ENCODE measurements around the gene DESI2. TPM values are rescaled to one million over a fixed set of nuclear protein-coding genes. Genes with fewer than 3 reads are reported as not detected.

The DESI2 gene
- total and polyA plus RNA-seq, 2 experiments from 2014 or later, result 31.5 to 48.2 TPM

- H3K27me3 ChIP-seq, result no peaks in the 10 kb centered on the region
- no peak for TF ChIP-seq EZH2 (IDR thresholded peaks at IDR 0.05; ENCODE audit: borderline replicate concordance)
- no peak for TF ChIP-seq CTCF (IDR thresholded peaks at IDR 0.05; ENCODE audit: poor library complexity)
- TF ChIP-seq EZH2phosphoT487 (IDR thresholded peaks at IDR 0.05; ENCODE audit: low read depth, severe bottlenecking, unreplicated experiment), result no peak
- no peak overlapping the region for H3K27ac ChIP-seq
- H3K9me3 ChIP-seq (ENCODE audit: low read depth), result no peaks in the 10 kb centered on the region
- 90% methylated on average over 4 of the region's 4 CpGs for WGBS (ENCODE audit: low lambda C conversion rate, missing lambda C conversion rate)
- H4K20me1 ChIP-seq (ENCODE audit: insufficient read depth, poor library complexity, severe bottlenecking), result no peaks in the 10 kb centered on the region
- H3K79me2 ChIP-seq, result no peaks in the 10 kb centered on the region
- no peaks in the 10 kb centered on the region for H3K36me3 ChIP-seq (replicated peaks; ENCODE audit: insufficient read depth, low read depth)
- no peak overlapping the region for H3K4me3 ChIP-seq
- DNase-seq (ENCODE audit: low spot score), result no peak
- no peaks in the 10 kb centered on the region for H3K9me2 ChIP-seq (replicated peaks; ENCODE audit: insufficient read depth)
- H2AFZ ChIP-seq, result no peak overlapping the region
- no peaks in the 10 kb centered on the region for H3K4me1 ChIP-seq (ENCODE audit: insufficient read depth)
- H3K4me2 ChIP-seq, result no peak overlapping the region
These were observed 26.2 kb upstream of the DESI2 start for GRCh38 chr1:244626709-244627108.

- DNase-seq (ENCODE audit: low spot score), result peak; percentile 23
- Histone ChIP-seq H3K4me3 (no peak overlapping the region), H3K27me3 (no peaks in the 10 kb centered on the region), H3K4me2 (no peak overlapping the region), H3K4me1 (ENCODE audit: insufficient read depth) (no peaks in the 10 kb centered on the region), H3K79me2 (no peaks in the 10 kb centered on the region), H3K36me3 (replicated peaks; ENCODE audit: insufficient read depth, low read depth) (no peaks in the 10 kb centered on the region), H3K9me3 (ENCODE audit: low read depth) (no peaks in the 10 kb centered on the region), H3K9me2 (replicated peaks; ENCODE audit: insufficient read depth) (no peaks in the 10 kb centered on the region), H4K20me1 (ENCODE audit: insufficient read depth, poor library complexity, severe bottlenecking) (no peaks in the 10 kb centered on the region), H3K27ac (no peak overlapping the region), H2AFZ (no peak overlapping the region)
- TF ChIP-seq CTCF (IDR thresholded peaks at IDR 0.05; ENCODE audit: poor library complexity) (no peak), EZH2phosphoT487 (IDR thresholded peaks at IDR 0.05; ENCODE audit: low read depth, severe bottlenecking, unreplicated experiment) (no peak), EZH2 (IDR thresholded peaks at IDR 0.05; ENCODE audit: borderline replicate concordance) (no peak)
- 72% methylated on average over 5 of the region's 5 CpGs for WGBS (ENCODE audit: low lambda C conversion rate, missing lambda C conversion rate)
These were observed 24.1 kb upstream of the DESI2 start for GRCh38 chr1:244628789-244629188.

- Histone ChIP-seq H3K9me2 (replicated peaks; ENCODE audit: insufficient read depth) (no peaks in the 10 kb centered on the region), H3K79me2 (no peaks in the 10 kb centered on the region), H3K36me3 (replicated peaks; ENCODE audit: insufficient read depth, low read depth) (no peaks in the 10 kb centered on the region), H3K4me1 (ENCODE audit: insufficient read depth) (no peaks in the 10 kb centered on the region), H2AFZ (no peak overlapping the region), H3K9me3 (ENCODE audit: low read depth) (no peaks in the 10 kb centered on the region), H3K4me3 (no peak overlapping the region), H3K4me2 (no peak overlapping the region), H4K20me1 (ENCODE audit: insufficient read depth, poor library complexity, severe bottlenecking) (no peaks in the 10 kb centered on the region), H3K27me3 (no peaks in the 10 kb centered on the region), H3K27ac (no peak overlapping the region)
- TF ChIP-seq EZH2phosphoT487 (IDR thresholded peaks at IDR 0.05; ENCODE audit: low read depth, severe bottlenecking, unreplicated experiment), result no peak
- no peak for TF ChIP-seq CTCF (IDR thresholded peaks at IDR 0.05; ENCODE audit: poor library complexity)
- TF ChIP-seq EZH2 (IDR thresholded peaks at IDR 0.05; ENCODE audit: borderline replicate concordance), result no peak
- no peak for DNase-seq (ENCODE audit: low spot score)
These were observed 19.8 kb upstream of the DESI2 start for GRCh38 chr1:244633140-244633539.

- no peaks in the 10 kb centered on the region for H3K79me2 ChIP-seq
- no peaks in the 10 kb centered on the region for H3K9me2 ChIP-seq (replicated peaks; ENCODE audit: insufficient read depth)
- no peak overlapping the region for H3K4me3 ChIP-seq
- 92% methylated on average over 6 of the region's 6 CpGs for WGBS (ENCODE audit: low lambda C conversion rate, missing lambda C conversion rate)
- TF ChIP-seq CTCF (IDR thresholded peaks at IDR 0.05; ENCODE audit: poor library complexity) (no peak), EZH2 (IDR thresholded peaks at IDR 0.05; ENCODE audit: borderline replicate concordance) (no peak), EZH2phosphoT487 (IDR thresholded peaks at IDR 0.05; ENCODE audit: low read depth, severe bottlenecking, unreplicated experiment) (no peak)
- no peaks in the 10 kb centered on the region for H4K20me1 ChIP-seq (ENCODE audit: insufficient read depth, poor library complexity, severe bottlenecking)
- H3K36me3 ChIP-seq (replicated peaks; ENCODE audit: insufficient read depth, low read depth), result no peaks in the 10 kb centered on the region
- H3K27me3 ChIP-seq, result no peaks in the 10 kb centered on the region
- no peaks in the 10 kb centered on the region for H3K9me3 ChIP-seq (ENCODE audit: low read depth)
- H3K4me1 ChIP-seq (ENCODE audit: insufficient read depth), result no peaks in the 10 kb centered on the region
- no peak overlapping the region for H3K4me2 ChIP-seq
- no peak overlapping the region for H3K27ac ChIP-seq
- no peak for DNase-seq (ENCODE audit: low spot score)
- H2AFZ ChIP-seq, result no peak overlapping the region
These were observed 18.4 kb upstream of the DESI2 start for GRCh38 chr1:244634546-244634945.

All from hepatocyte (in vitro differentiated cells).